GM19025 (cell line): Measurements from ENCODE around the gene C5.
"Not testable (repeated sequence)": the region's sequence is repeated elsewhere in the genome, so short reads cannot be mapped to it uniquely, and the experiment has no call there.

Experiments used
- ATAC-seq: cut with Tn5 transposase; IDR thresholded peaks from one replicate; pipeline ENCODE4 v1.9.1; 2021; ENCODE audit warnings: mild to moderate bottlenecking, low read depth, moderate library complexity; ENCODE audit not compliant: unreplicated experiment

Gene C5

GRCh38 chr9:120983259-120983837 is 66.7 kb downstream of the C5 start:
- peak; percentile 52 for ATAC-seq

- no peak for ATAC-seq
These were observed 67.2 kb downstream of the C5 start for GRCh38 chr9:120982836-120983235.

- ATAC-seq, result no peak
These were observed 69.1 kb downstream of the C5 start for GRCh38 chr9:120980951-120981350.

GRCh38 chr9:120979797-120980196 is 70.3 kb downstream of the C5 start:
- ATAC-seq, result no peak

GRCh38 chr9:120978987-120979386 is 71.1 kb downstream of the C5 start:
- ATAC-seq, result no peak

- no peak for ATAC-seq
These were observed 72.8 kb downstream of the C5 start for GRCh38 chr9:120977321-120977720.

- no peak for ATAC-seq
These were observed 75.2 kb downstream of the C5 start for GRCh38 chr9:120974921-120975320.

GRCh38 chr9:120974181-120974580 is 75.9 kb downstream of the C5 start:
- ATAC-seq, result no peak

- ATAC-seq, result no peak
These were observed 78.1 kb downstream of the C5 start for GRCh38 chr9:120971938-120972337.

- not testable (repeated sequence) for ATAC-seq
These were observed 78.6 kb downstream of the C5 start for GRCh38 chr9:120971471-120971870.

- no peak for ATAC-seq
These were observed 79.8 kb downstream of the C5 start for GRCh38 chr9:120970244-120970643.

- no peak for ATAC-seq
These were observed 84.1 kb downstream of the C5 start for GRCh38 chr9:120966013-120966369.

- no peak for ATAC-seq
These were observed 84.6 kb downstream of the C5 start for GRCh38 chr9:120965344-120966012.

- ATAC-seq, result no peak
These were observed 88.1 kb downstream of the C5 start for GRCh38 chr9:120961936-120962335.

- ATAC-seq, result no peak
These were observed 90.1 kb downstream of the C5 start for GRCh38 chr9:120960001-120960400.

- ATAC-seq, result no peak
These were observed 93.2 kb downstream of the C5 start for GRCh38 chr9:120956862-120957261.

GRCh38 chr9:120951960-120952618 is 98.0 kb downstream of the C5 start:
- ATAC-seq, result no peak

GRCh38 chr9:120950421-120951388 is 99.4 kb downstream of the C5 start:
- no peak for ATAC-seq

- ATAC-seq, result no peak
These were observed 100.8 kb downstream of the C5 start for GRCh38 chr9:120949290-120949689.

GRCh38 chr9:120948824-120949223 is 101.3 kb downstream of the C5 start:
- ATAC-seq, result no peak

- no peak for ATAC-seq
These were observed 102.9 kb downstream of the C5 start for GRCh38 chr9:120947222-120947621.
